ENCODE results near the gene ZNF641. TPM values are rescaled to one million over a fixed set of nuclear protein-coding genes. Genes with fewer than 3 reads are reported as not detected.

ZNF641 gene
- polyA plus RNA-seq (2013, experiment 1 of 2), result 4.2 TPM
- polyA plus RNA-seq (2013, experiment 2 of 2), result 4.2 TPM

GRCh38 chr12:48350249-48351021, at the start of gene ZNF641:
Gene ZNF641, minus strand, starts transcription at chr12:48350919. Its CDS starts 2,829 bp downstream, at chr12:48348090.
- Histone ChIP-seq H3K36me3 (ENCODE audit: insufficient read depth, low read length) (peaks cover 14% of the 10 kb centered on the region), H3K9me3 (ENCODE audit: insufficient read depth, low read depth, low read length) (no peaks in the 10 kb centered on the region), H3K4me3 (ENCODE audit: low read length) (peak within 1 kb of the TSS; percentile 79), H3K4me1 (ENCODE audit: insufficient read depth, low read length) (peaks cover 10% of the 10 kb centered on the region), H3K9ac (ENCODE audit: low read depth, low read length) (peak within 1 kb of the TSS; percentile 59), H3K27me3 (ENCODE audit: insufficient read depth, low read length) (peaks cover 34% of the 10 kb centered on the region), H3K27ac (ENCODE audit: low read depth, low read length) (peak within 1 kb of the TSS; percentile 55; the same call in 1 of the 2 replicates)
- WGBS, result 1% methylated on average over 60 of the region's 61 CpGs

- no peak overlapping the region for H3K9ac ChIP-seq (ENCODE audit: low read depth, low read length)
- H3K27ac ChIP-seq (ENCODE audit: low read depth, low read length), result no peak overlapping the region
- H3K36me3 ChIP-seq (ENCODE audit: insufficient read depth, low read length), result no peaks in the 10 kb centered on the region
- H3K9me3 ChIP-seq (ENCODE audit: insufficient read depth, low read depth, low read length), result no peaks in the 10 kb centered on the region
- no peaks in the 10 kb centered on the region for H3K27me3 ChIP-seq (ENCODE audit: insufficient read depth, low read length)
- H3K4me3 ChIP-seq (ENCODE audit: low read length), result no peak overlapping the region
- no peaks in the 10 kb centered on the region for H3K4me1 ChIP-seq (ENCODE audit: insufficient read depth, low read length)
- 55% methylated on average over 2 of the region's 2 CpGs for WGBS
Measured at GRCh38 chr12:48390026-48390425, 39.3 kb upstream of the ZNF641 start.

- Histone ChIP-seq H3K27me3 (ENCODE audit: insufficient read depth, low read length) (no peaks in the 10 kb centered on the region), H3K9ac (ENCODE audit: low read depth, low read length) (no peak overlapping the region), H3K4me1 (ENCODE audit: insufficient read depth, low read length) (no peaks in the 10 kb centered on the region), H3K4me3 (ENCODE audit: low read length) (no peak overlapping the region), H3K36me3 (ENCODE audit: insufficient read depth, low read length) (no peaks in the 10 kb centered on the region), H3K9me3 (ENCODE audit: insufficient read depth, low read depth, low read length) (no peaks in the 10 kb centered on the region; the same call in 1 of the 2 replicates), H3K27ac (ENCODE audit: low read depth, low read length) (no peak overlapping the region)
- WGBS, result 84% methylated on average over 3 of the region's 3 CpGs
Measured at GRCh38 chr12:48389409-48389808, 38.7 kb upstream of the ZNF641 start.

GRCh38 chr12:48388938-48389337, 38.2 kb upstream of the ZNF641 start:
- no peaks in the 10 kb centered on the region; the same call in 1 of the 2 replicates for H3K9me3 ChIP-seq (ENCODE audit: insufficient read depth, low read depth, low read length)
- no peak overlapping the region for H3K9ac ChIP-seq (ENCODE audit: low read depth, low read length)
- no peaks in the 10 kb centered on the region for H3K36me3 ChIP-seq (ENCODE audit: insufficient read depth, low read length)
- H3K4me3 ChIP-seq (ENCODE audit: low read length), result no peak overlapping the region
- 87% methylated on average over 2 of the region's 2 CpGs for WGBS
- H3K4me1 ChIP-seq (ENCODE audit: insufficient read depth, low read length), result no peaks in the 10 kb centered on the region
- H3K27me3 ChIP-seq (ENCODE audit: insufficient read depth, low read length), result no peaks in the 10 kb centered on the region
- H3K27ac ChIP-seq (ENCODE audit: low read depth, low read length), result no peak overlapping the region

- no peak overlapping the region for H3K9ac ChIP-seq (ENCODE audit: low read depth, low read length)
- H3K4me3 ChIP-seq (ENCODE audit: low read length), result no peak overlapping the region
- H3K4me1 ChIP-seq (ENCODE audit: insufficient read depth, low read length), result no peaks in the 10 kb centered on the region
- no peaks in the 10 kb centered on the region for H3K36me3 ChIP-seq (ENCODE audit: insufficient read depth, low read length)
- H3K9me3 ChIP-seq (ENCODE audit: insufficient read depth, low read depth, low read length), result no peaks in the 10 kb centered on the region; the same call in 1 of the 2 replicates
- H3K27me3 ChIP-seq (ENCODE audit: insufficient read depth, low read length), result no peaks in the 10 kb centered on the region
- no peak overlapping the region for H3K27ac ChIP-seq (ENCODE audit: low read depth, low read length)
- WGBS, result 100% methylated on average over 1 of the region's 1 CpG
Measured at GRCh38 chr12:48388460-48388859, 37.7 kb upstream of the ZNF641 start.

GRCh38 chr12:48380596-48380995, 29.9 kb upstream of the ZNF641 start:
- Histone ChIP-seq H3K27ac (ENCODE audit: low read depth, low read length) (no peak overlapping the region), H3K36me3 (ENCODE audit: insufficient read depth, low read length) (no peaks in the 10 kb centered on the region), H3K4me3 (ENCODE audit: low read length) (no peak overlapping the region), H3K9ac (ENCODE audit: low read depth, low read length) (no peak overlapping the region), H3K4me1 (ENCODE audit: insufficient read depth, low read length) (no peaks in the 10 kb centered on the region), H3K27me3 (ENCODE audit: insufficient read depth, low read length) (no peaks in the 10 kb centered on the region), H3K9me3 (ENCODE audit: insufficient read depth, low read depth, low read length) (no peaks in the 10 kb centered on the region; the same call in 1 of the 2 replicates)
- WGBS, result 100% methylated on average over 1 of the region's 1 CpG

GRCh38 chr12:48379794-48380193, 29.1 kb upstream of the ZNF641 start:
- WGBS, result 84% methylated on average over 4 of the region's 4 CpGs
- Histone ChIP-seq H3K4me1 (ENCODE audit: insufficient read depth, low read length) (no peaks in the 10 kb centered on the region), H3K4me3 (ENCODE audit: low read length) (no peak overlapping the region), H3K27ac (ENCODE audit: low read depth, low read length) (no peak overlapping the region), H3K9ac (ENCODE audit: low read depth, low read length) (no peak overlapping the region), H3K27me3 (ENCODE audit: insufficient read depth, low read length) (no peaks in the 10 kb centered on the region), H3K9me3 (ENCODE audit: insufficient read depth, low read depth, low read length) (no peaks in the 10 kb centered on the region; the same call in 1 of the 2 replicates), H3K36me3 (ENCODE audit: insufficient read depth, low read length) (no peaks in the 10 kb centered on the region)

- Histone ChIP-seq H3K9me3 (ENCODE audit: insufficient read depth, low read depth, low read length) (no peaks in the 10 kb centered on the region), H3K4me3 (ENCODE audit: low read length) (no peak overlapping the region), H3K4me1 (ENCODE audit: insufficient read depth, low read length) (no peaks in the 10 kb centered on the region), H3K27me3 (ENCODE audit: insufficient read depth, low read length) (peaks cover 6% of the 10 kb centered on the region; the same call in 1 of the 2 replicates), H3K9ac (ENCODE audit: low read depth, low read length) (no peak overlapping the region), H3K36me3 (ENCODE audit: insufficient read depth, low read length) (no peaks in the 10 kb centered on the region), H3K27ac (ENCODE audit: low read depth, low read length) (no peak overlapping the region)
- 52% methylated on average over 2 of the region's 2 CpGs for WGBS
Measured at GRCh38 chr12:48377646-48378045, 26.9 kb upstream of the ZNF641 start.

- H3K4me3 ChIP-seq (ENCODE audit: low read length), result no peak overlapping the region
- no peaks in the 10 kb centered on the region for H3K9me3 ChIP-seq (ENCODE audit: insufficient read depth, low read depth, low read length)
- H3K27me3 ChIP-seq (ENCODE audit: insufficient read depth, low read length), result peaks cover 15% of the 10 kb centered on the region; the same call in 1 of the 2 replicates
- no peaks in the 10 kb centered on the region for H3K4me1 ChIP-seq (ENCODE audit: insufficient read depth, low read length)
- no peak overlapping the region for H3K27ac ChIP-seq (ENCODE audit: low read depth, low read length)
- H3K36me3 ChIP-seq (ENCODE audit: insufficient read depth, low read length), result no peaks in the 10 kb centered on the region
- H3K9ac ChIP-seq (ENCODE audit: low read depth, low read length), result no peak overlapping the region
Measured at GRCh38 chr12:48374164-48374563, 23.4 kb upstream of the ZNF641 start.

- 46% methylated on average over 2 of the region's 2 CpGs for WGBS
- no peak overlapping the region for H3K4me3 ChIP-seq (ENCODE audit: low read length)
- H3K36me3 ChIP-seq (ENCODE audit: insufficient read depth, low read length), result no peaks in the 10 kb centered on the region
- no peak overlapping the region for H3K27ac ChIP-seq (ENCODE audit: low read depth, low read length)
- H3K27me3 ChIP-seq (ENCODE audit: insufficient read depth, low read length), result peaks cover 6% of the 10 kb centered on the region; the same call in 1 of the 2 replicates
- H3K9me3 ChIP-seq (ENCODE audit: insufficient read depth, low read depth, low read length), result no peaks in the 10 kb centered on the region
- H3K9ac ChIP-seq (ENCODE audit: low read depth, low read length), result no peak overlapping the region
- no peaks in the 10 kb centered on the region for H3K4me1 ChIP-seq (ENCODE audit: insufficient read depth, low read length)
Measured at GRCh38 chr12:48366131-48366530, 15.4 kb upstream of the ZNF641 start.

- H3K27me3 ChIP-seq (ENCODE audit: insufficient read depth, low read length), result peaks cover 3% of the 10 kb centered on the region; the same call in 1 of the 2 replicates
- H3K9me3 ChIP-seq (ENCODE audit: insufficient read depth, low read depth, low read length), result no peaks in the 10 kb centered on the region
- no peaks in the 10 kb centered on the region for H3K36me3 ChIP-seq (ENCODE audit: insufficient read depth, low read length)
- H3K27ac ChIP-seq (ENCODE audit: low read depth, low read length), result no peak overlapping the region
- no peak overlapping the region for H3K4me3 ChIP-seq (ENCODE audit: low read length)
- no peaks in the 10 kb centered on the region for H3K4me1 ChIP-seq (ENCODE audit: insufficient read depth, low read length)
- no peak overlapping the region for H3K9ac ChIP-seq (ENCODE audit: low read depth, low read length)
- 67% methylated on average over 1 of the region's 2 CpGs for WGBS
Measured at GRCh38 chr12:48361664-48362339, 11.1 kb upstream of the ZNF641 start.
